K562 treated with DMSO at 1 percent for 4 hours (cell line): Measurements from ENCODE around the gene BLTP2. TPM values are rescaled to one million over a fixed set of nuclear protein-coding genes. Genes with fewer than 3 reads are reported as not detected.

ENCODE experiments used
- total RNA-seq: library from RNA; unstranded; fragments of 300-600 nt; gene quantifications from 2 replicates; pipeline ENCODE4 v1.2.3, GENCODE V29; 2022; ENCODE audit not compliant: insufficient read depth

Gene BLTP2
- 47.7 and 60.6 TPM in 2 replicates for total RNA-seq

DNA sequence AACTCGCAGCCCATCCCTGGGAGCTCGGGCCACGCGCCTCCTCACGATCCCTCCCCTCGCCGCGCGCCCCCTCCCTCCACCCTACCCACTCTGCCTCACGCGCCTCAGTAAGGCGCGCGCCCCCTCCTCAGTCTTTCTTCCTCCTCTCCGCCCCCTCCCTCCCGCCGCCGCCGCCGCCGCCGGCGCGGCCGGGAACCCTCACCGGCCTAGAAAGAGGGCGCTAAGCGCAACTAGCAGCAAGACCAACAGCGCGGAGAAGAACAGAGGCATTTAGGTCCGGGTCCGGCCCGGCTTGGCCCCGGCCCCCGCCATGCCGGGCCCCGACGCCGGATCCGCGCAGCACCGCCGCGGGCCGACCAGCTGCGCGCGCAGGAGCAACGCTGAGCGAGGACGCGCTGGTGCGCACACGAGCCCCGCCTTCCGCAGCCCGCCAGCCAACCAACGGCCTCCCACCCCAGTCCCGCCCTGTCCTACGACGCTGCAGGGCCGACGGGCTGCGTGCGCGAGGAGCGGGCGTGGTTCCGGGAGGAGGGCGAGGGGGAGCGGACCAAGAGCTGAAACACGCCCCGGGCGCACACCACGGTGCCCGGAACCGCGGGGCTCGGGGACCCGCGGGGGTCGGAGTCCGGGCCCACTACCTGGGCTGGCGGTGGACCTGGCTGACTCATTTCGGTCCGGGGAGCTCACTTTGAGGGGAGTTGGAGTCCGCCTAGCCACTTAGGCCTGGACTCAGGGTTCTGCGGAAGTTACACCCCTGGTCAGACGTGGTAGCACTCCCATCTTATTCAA is at the start of gene BLTP2:
Gene BLTP2, minus strand, starts transcription at position 372 of the 789 bp plus-strand sequence. Its CDS starts 102 bp downstream, at position 270.

DNA sequence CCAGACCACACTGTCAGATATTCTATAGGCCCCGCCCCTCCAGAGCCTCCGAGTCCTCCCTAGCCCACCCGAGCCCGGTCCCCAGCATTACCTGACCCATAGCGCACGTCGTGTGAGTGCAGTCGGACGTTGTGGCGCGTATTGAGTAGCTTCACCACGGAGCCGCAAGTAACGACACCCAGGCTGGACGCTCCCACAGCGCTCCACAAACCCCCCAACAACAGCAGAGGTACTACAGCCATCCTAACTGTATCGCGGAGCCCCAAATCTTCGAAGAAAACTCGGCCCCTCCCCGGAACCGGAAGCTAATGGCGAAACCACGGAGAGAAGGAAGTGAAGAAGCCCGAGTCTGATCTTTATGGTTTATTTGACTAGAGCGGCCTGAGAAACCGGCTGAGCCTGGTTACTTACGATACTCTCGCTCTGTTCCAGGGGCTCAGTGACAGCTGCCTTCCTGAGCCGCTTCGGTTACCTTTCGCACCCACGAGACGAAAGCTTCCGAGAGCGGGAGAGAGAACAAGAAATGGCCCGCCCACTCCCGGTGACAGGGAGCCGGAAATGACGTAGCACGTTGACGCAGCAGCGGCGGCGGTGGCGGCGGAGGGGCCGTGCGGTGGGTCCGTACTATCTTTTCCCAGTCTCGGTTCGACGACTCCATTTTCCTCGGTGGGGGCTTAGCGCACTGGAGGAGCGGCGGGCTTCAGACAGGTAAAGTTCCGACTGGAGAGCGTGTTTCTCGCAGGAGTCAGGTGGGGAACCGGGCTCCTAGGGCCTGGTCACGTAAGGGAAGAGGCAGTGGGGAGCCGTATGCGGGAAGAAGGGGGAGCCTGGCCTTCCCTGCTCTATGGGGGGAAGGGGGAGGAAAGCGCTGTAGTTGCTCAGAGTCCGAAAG is 16.9 kb upstream of the BLTP2 start, which contains the start of the genes SDF2 and SUPT6H:
Gene SDF2, minus strand, starts transcription at position 272 of the 892 bp plus-strand sequence. Its CDS starts 30 bp downstream, at position 242.
Gene SUPT6H, plus strand, starts transcription at position 571 of the 892 bp plus-strand sequence. CDS start 11,197 bp downstream, outside the sequence.

DNA sequence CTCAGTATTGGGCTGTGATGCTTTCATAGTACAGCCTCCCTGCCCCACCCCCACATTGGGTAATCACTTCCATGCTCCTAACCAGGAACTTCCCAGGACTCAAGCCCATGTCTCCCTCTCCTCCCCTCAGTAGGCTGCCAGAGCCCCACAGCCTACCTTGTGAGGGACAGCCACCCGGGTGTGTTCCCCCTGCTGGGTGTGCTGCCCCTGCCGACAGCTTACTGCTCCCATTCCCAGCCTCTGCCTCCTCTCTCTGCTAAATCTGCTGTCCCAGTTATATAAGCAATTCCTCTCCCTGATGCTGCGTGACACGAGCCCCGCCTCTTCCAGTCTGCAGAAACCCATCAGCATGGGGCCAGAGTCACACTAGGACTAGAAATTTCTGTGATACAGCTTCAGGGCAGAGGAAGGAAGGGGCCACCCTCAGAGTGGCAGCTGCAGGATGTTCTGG is 31.0 kb downstream of the BLTP2 start, which contains the start of gene RSKR:
Gene RSKR, minus strand, starts transcription at position 255 of the 451 bp plus-strand sequence. Its CDS starts 24 bp downstream, at position 231.

DNA sequence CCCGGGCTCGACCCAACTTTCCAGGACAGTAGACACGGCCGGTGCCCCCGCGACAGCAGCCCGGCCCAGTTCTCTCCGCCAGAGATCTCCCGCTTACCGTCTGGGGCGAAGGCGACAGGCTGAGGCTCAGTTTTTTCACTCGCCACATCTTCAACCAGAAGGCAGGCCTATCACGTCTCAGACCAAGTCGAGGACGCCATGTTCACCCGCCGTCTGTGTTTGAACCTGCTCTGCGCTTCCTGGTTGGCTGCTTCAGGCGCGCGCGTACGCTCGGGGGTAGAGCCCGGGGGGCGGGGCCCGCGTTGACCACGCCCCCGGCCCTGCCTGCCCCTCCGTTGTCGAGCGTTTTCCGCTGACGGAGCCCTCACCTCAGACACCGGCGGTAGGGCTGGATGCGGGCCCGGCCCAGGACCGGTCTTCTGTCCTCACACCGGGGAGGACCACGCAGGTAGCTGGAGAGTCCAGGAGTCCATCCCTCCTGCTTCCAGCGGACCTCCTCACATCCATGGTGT is 46.1 kb downstream of the BLTP2 start, which contains the start of gene SPAG5:
Gene SPAG5, minus strand, starts transcription at position 227 of the 512 bp plus-strand sequence. Its CDS starts 79 bp downstream, at position 148.

Other genes starting within 250 kb of the BLTP2 start
- 1.3 and 2.7 TPM in 2 replicates for gene SLC46A1, start 238.9 kb downstream of the BLTP2 start, total RNA-seq
- not detected in 2 replicates for gene SLC13A2, start 171.5 kb downstream of the BLTP2 start, total RNA-seq
- not detected in 2 replicates for gene FOXN1, start 138.8 kb downstream of the BLTP2 start, total RNA-seq
- 29.6 and 34.4 TPM in 2 replicates for gene UNC119, start 92.5 kb downstream of the BLTP2 start, total RNA-seq
- 92.0 and 97.4 TPM in 2 replicates for gene PIGS, start 73.6 kb downstream of the BLTP2 start, total RNA-seq
- 52.1 and 58.6 TPM in 2 replicates for gene ALDOC, start 68.3 kb downstream of the BLTP2 start, total RNA-seq
- 93.5 and 110 TPM in 2 replicates for gene SPAG5, start 46.1 kb downstream of the BLTP2 start, total RNA-seq
- 17.6 and 21.9 TPM in 2 replicates for gene RSKR, start 31.0 kb downstream of the BLTP2 start, total RNA-seq
- gene SDF2, start 16.7 kb upstream of the BLTP2 start, total RNA-seq = 68.5 and 69.2 TPM in 2 replicates
- 54.5 and 61.6 TPM in 2 replicates for gene SUPT6H, start 17.0 kb upstream of the BLTP2 start, total RNA-seq
- gene PROCA1, start 66.7 kb upstream of the BLTP2 start, total RNA-seq = 5.4 and 5.6 TPM in 2 replicates
- gene RAB34, start 72.7 kb upstream of the BLTP2 start, total RNA-seq = not detected in 2 replicates
- 2,658 and 2,919 TPM in 2 replicates for gene RPL23A, start 74.8 kb upstream of the BLTP2 start, total RNA-seq
- 2.7 and 3.4 TPM in 2 replicates for gene TLCD1, start 81.1 kb upstream of the BLTP2 start, total RNA-seq
- gene NEK8, start 83.6 kb upstream of the BLTP2 start, total RNA-seq = 2.2 and 4.7 TPM in 2 replicates
- gene TRAF4, start 98.9 kb upstream of the BLTP2 start, total RNA-seq = 85.7 and 116 TPM in 2 replicates
- 28.4 and 38.5 TPM in 2 replicates for gene FAM222B, start 197.6 kb upstream of the BLTP2 start, total RNA-seq
- 84.1 and 95.8 TPM in 2 replicates for gene ERAL1, start 209.9 kb upstream of the BLTP2 start, total RNA-seq